DMS153 (cell line): Measurements from ENCODE around the gene INPP5B.
A peak's percentile ranks its signal among the peaks of the same experiment; 100 is the strongest.
"Not testable (repeated sequence)": the region's sequence is repeated elsewhere in the genome, so short reads cannot be mapped to it uniquely, and the experiment has no call there.

Experiments used
- DNase-seq: peaks from one replicate; lab custom pipeline; 2025; lab: John Stamatoyannopoulos, UW

Gene INPP5B

GRCh38 chr1:37947364-37947763 is 511 bp upstream of the INPP5B start:
- DNase-seq: no peak

GRCh38 chr1:37945743-37946702 is 830 bp downstream of the INPP5B start:
- DNase-seq: no peak

- DNase-seq: no peak
Observed at GRCh38 chr1:37945251-37945650, 1.6 kb downstream of the INPP5B start.

GRCh38 chr1:37944816-37945215 is 2.0 kb downstream of the INPP5B start:
- no peak for DNase-seq

DNA sequence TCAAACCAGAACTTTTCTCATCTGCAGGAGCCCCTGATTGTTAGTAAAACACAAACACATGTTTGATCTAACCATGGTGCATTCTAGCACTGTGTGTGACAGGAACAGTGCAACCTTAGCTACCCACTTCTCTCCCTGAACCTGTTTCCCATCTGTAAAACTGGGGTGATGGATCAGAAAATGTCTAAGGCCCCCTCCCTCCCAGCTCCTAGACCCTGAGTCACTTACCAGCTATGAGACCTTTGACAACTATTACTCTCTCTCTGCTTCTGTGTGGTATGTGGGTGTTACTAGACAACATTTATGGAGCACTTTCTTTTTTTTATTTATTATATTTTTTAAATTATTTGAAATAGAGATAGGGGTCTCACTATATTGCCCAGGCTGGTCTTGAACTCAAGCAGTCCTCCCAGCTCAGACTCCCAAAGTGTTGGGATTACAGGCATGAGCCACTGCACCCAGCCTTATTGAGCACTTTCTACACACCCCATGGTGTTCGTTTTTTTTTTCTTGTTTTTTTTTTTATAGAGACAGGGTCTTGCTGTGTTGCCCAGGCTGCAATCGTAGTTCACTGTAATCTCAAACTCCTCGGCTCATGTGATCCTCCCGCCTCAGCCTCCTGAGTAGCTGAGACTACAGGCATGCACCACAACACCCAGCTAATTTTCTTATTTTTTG is 2.6 kb downstream of the INPP5B start:
- no peak for DNase-seq

DNA sequence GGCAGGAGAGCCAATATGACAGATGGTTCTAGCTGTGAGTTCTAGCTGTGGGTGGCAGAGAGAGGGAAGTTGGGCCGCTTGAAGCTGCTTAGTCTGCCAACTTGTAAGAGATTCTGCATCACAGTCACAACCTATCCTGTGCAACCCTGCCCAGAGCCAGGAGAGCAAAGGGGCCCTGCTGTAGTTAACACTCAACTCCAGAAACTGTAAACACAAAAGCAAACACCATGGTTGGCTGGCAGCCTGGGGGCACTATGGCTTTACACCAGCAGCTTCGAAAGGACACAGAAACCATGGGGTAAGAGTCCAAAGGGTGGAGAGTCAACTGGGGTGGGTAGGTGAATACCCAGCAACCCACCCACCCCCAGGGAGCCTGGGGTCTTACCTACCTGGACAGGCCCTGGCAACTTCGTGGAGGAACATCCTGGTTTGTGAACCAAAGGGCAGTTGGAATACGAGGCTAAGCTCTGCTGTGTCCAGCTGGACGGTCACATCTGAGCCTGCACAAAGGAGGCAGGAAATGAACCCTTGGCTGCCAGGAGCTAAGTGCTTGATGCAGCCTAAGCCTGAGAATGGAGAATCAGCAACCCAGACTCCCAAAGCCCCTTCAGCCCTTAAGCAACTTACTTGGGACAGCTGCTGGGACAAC is 6.4 kb downstream of the INPP5B start:
- DNase-seq: peak; percentile 83

- DNase-seq: not testable (repeated sequence)
Observed at GRCh38 chr1:37936760-37937159, 10.1 kb downstream of the INPP5B start.

GRCh38 chr1:37932759-37933158 is 14.1 kb downstream of the INPP5B start:
- DNase-seq: no peak

DNA sequence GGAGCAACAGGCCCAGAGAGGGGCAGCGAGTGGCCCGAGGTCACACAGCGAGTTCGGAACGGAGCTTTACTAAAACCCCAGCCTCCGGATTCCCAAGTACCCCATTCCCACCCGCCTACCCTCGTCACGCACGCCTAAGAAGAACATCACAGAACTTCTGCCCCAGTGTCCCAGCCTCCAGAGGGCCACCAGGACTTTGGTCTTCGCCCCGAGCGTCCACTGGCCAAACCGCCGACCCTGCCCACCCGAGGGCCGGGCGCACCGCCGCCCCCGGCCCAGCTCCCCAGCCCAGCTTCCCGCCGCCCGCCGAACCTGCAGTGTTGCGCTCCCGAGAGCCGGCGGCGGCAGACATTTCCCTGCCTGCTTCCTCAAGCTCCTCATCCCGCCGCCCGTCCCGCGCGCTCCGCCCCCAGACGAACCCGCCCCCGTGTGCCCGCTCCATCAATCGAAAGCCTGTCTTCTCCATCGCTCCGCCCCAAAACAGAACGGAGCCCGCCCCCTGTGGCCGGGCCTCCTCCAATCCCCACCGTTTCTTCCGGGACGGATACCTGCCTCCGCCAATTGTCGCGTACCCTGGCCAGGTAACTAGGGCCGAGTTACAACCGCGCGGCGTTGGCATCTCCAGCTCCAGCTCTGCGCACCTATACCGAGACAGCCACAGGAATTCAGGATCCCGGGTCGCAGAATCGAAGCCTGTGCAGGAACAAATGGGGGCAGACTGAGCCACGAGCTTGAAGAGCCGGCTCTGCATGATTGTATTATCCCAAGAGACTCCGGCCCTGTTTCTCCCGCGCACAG is 15.3 kb downstream of the INPP5B start:
- peak; percentile 99 for DNase-seq

DNA sequence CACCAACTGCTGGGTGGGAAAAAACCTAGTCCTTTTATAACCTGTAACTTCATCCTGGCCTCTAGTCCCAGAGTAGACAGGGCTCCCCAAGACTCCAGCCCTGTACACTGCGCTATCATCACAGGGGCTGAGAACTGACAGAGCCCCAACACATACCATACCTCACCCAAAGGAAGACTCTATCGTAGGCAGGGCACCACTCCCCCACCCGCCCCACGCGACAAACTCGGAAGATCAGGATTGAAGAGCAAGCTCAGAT is 15.8 kb downstream of the INPP5B start:
- DNase-seq: no peak

DNA sequence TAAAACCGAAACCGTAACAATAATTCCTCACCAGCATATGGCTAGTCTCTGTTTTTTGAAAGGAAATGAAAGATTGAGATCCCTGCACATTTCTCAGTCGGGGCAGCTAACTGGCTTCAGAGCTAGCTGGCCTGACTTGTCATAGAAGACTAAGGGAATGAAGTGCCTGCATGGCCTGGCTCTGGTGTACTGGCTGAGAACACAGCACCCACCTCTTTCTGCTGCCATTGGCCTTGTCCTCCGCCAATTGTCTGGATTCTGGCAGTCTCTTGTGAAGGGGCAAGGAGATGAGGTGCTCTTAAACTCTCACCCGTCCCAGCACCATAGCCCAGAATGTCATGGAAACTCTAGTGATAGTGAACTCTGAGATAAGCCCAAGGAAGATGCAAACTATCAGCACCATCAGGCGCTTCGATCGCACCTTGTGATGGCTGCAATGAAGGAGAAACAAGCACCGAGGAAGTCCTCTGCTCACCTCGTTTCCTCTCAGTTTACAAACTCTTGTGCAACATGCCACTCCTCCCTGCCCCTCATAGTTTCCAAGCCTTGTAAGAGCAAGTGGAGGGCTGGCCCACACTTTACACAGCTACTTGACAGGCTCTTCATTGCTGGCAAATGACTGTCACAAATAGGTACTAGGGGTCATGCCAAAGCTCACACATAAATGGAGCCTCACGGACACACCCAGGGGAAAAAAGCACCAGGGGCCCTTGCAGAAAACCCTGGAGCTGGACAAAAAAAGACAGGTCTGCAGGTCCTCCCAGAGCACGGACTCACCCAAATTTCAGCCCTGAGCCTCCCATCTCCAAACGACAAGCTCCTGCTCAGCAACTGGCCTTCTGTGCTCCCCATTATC is 16.4 kb downstream of the INPP5B start:
- no peak for DNase-seq

GRCh38 chr1:37926038-37926924 is 20.6 kb downstream of the INPP5B start:
- DNase-seq: no peak

GRCh38 chr1:37925316-37925715 is 21.5 kb downstream of the INPP5B start:
- DNase-seq: no peak

DNA sequence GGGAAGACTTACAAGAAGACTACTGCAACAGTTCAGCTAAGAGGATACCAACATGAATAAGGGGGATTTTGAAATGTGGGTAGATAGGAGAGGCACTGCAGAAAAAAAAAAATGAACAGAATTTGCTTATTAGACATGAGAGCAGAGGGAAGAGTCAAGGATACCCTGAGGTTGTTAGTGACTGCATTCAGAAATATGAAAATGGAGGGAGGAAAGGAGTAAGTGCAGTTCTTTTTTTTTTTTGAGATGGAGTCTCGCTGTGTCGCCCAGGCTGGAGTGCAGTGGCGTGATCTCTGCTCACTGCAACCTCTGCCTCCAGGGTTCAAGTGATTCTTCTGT is 23.3 kb downstream of the INPP5B start:
- DNase-seq: no peak

GRCh38 chr1:37922767-37923550 is 23.9 kb downstream of the INPP5B start:
- DNase-seq: no peak

GRCh38 chr1:37919277-37919676 is 27.6 kb downstream of the INPP5B start:
- no peak for DNase-seq

DNA sequence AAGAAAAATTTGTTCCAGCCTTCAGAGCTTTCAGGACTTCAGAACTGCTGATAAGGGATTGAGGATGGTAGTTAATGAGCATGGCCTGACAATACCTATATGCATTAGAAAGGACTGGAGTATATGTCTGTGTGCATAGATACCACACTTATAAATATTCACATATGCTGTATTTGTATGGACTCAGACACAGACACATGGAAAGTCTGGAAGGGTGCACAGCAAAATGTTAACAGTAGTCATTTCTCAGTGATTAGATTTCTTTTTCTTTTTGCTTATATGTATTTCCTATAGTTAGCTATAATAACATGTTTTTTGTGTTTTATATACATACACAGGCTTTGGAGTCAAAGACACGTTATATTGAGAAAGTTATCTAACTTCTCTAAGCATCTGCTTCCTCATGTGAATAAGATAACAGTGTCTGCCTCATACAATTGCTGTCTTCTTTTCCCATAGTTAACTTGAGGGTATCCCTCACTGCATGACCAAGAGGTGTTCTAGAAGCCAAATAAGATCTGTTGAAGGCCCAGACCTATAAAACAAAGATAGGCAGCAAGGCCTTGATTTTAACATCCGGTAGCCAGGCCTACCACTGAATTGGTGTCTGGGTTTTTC is 31.3 kb downstream of the INPP5B start:
- DNase-seq: no peak

GRCh38 chr1:37914719-37915475 is 32.0 kb downstream of the INPP5B start:
- peak; percentile 75 for DNase-seq
